HG03139 (cell line): ENCODE data around the gene PNP.

ENCODE experiments used
- ATAC-seq: cut with Tn5 transposase; IDR thresholded peaks from one replicate; pipeline ENCODE4 v1.9.1; 2021; ENCODE audit not compliant: unreplicated experiment

Gene PNP

DNA sequence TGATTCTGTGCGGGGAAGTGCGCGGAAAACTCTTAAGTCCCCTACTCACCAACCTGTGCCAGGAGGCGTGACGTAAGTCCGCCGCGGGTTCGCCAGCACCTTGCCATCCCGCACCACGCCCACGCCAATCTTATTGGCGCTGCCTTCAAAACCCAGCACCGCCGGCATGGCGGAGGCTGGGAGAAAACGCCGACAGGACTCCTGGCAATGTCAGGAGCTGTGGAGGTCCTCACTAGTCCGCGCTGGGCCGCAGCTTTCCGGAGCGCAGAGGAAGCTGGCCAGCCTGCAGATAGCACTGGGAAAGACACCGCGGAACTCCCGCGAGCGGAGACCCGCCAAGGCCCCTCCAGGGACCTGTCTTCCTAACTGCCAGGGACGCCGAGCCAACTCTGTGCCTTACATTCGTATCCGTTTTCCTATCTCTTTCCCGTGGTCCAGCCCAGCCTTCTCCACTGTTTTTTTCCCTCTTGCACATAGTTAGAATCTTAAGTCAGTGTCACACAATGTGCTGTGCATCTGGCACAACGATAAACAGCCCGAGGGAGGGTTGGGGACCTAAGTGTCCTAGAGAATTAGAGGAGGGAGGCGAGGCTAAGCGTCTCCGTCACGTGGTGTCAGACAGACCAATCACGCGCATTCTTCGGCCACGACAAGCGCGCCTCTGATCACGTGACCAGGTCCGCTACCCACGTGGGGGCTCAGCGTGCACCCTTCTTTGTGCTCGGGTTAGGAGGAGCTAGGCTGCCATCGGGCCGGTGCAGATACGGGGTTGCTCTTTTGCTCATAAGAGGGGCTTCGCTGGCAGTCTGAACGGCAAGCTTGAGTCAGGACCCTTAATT, 14.5 kb upstream of the PNP start, which contains the start of the genes APEX1 and OSGEP:
APEX1 (plus strand) TSS at position 711 of the 839 bp plus-strand sequence. CDS start 420 bp downstream, outside the sequence.
OSGEP (minus strand) TSS at position 297 of the 839 bp plus-strand sequence; CDS start at position 168, 129 bp downstream.
- peak; percentile 79 for ATAC-seq

DNA sequence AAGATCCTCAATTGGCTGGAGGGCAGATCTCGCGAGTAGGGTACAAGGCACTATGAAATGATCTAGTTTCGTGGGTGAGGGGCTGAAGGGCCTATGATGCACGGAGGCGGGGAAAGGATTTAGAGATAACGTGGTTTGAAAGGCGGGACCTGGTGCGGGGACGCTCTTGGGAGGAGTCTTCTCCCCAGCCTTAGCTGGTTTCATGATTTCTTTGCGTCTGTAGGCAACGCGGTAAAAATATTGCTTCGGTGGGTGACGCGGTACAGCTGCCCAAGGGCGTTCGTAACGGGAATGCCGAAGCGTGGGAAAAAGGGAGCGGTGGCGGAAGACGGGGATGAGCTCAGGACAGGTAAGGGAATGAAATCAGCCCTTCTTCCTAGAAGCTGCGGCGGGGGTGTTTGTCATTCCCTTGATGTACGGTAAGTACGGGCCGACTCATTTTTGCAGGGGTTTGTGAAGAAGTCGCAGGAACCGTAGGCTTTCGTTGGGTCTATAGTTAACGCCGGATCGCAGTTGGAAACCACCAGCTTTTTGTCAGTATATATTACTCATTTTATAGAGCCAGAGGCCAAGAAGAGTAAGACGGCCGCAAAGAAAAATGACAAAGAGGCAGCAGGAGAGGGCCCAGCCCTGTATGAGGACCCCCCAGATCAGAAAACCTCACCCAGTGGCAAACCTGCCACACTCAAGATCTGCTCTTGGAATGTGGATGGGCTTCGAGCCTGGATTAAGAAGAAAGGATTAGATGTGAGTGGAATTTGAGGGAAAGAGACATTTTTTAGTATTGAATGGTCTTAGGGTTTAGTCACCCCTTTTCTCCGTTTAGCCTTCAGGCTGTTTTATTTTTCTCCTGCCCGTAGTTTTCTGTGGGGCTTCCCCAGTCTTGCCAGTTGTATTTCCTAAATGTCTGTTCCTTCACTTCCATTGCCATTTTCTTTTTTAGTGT, 13.6 kb upstream of the PNP start:
- ATAC-seq = peak; percentile 34

DNA sequence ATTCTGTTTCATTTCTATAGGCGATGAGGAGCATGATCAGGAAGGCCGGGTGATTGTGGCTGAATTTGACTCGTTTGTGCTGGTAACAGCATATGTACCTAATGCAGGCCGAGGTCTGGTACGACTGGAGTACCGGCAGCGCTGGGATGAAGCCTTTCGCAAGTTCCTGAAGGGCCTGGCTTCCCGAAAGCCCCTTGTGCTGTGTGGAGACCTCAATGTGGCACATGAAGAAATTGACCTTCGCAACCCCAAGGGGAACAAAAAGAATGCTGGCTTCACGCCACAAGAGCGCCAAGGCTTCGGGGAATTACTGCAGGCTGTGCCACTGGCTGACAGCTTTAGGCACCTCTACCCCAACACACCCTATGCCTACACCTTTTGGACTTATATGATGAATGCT, 12.2 kb upstream of the PNP start:
- no peak for ATAC-seq

DNA sequence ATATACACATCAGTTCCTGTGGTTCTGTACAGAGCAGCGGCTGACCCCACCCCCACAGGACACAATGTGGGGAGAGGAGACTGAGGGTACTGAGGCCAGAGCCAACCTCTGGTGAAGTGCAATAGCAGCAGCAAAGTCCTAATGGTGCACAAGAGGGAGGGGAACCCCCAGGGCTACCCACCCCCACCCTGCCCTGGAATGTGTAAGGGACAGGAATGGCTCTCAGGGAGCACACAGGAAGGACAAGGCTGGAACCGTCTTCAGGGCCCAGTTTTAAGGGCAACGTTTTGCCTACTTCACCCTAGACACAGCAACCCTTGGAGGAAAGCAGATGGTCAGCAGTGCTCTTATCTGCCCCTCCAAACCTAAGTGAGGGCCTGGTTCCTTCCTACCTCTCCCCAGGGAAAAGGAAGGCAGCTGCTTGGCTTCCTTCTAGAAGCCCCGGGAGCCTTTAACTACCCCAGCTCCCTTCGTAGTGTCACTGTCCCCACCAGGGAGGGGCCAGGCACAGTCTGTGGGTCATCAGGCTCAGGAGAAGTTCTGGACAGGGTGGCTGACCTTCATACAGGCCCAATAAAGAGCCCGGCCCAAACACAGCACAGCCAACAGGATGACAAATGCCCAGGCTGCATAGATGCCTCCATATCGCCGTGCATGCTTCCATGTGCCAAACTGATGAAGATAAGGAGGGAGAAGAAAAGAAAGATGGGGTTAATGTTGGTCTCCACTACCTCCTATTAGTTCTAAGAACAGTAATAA, 11.0 kb upstream of the PNP start:
- no peak for ATAC-seq

DNA sequence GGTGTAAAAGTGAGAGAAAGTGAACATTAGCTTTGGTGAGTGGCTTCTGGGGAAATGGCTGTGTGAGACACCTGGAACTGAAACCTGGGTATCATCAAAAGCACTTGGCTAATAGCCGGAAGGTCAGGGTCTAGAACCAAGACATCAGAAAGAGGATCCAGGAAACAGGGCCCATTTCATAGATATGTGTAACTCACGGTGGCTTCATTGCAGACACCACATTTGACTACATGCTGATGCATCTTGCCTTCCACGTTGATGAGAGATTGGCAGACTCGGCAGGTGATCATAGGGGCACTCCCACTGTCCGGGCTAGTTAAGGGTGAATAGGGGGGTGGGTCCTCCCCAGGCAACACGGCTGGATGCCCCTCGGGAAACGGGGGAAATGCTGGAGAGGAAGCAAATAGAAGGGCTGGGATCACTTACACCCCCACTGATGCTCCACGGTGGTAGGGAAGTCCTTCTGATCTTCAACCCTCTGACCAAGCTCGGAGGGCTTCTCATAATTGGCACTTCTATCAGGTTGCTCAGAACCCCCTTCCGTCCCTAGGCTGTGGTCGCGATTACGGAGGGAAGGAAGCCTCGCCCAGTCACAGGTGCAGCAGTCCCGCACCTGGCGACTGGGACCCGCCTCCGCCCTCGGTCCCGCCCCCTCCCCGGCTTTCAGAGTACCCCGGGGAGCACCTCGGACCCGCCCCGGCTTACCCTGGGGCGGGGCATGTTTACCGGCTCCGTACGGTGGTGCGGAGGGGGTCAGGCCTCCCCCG, 8.6 kb upstream of the PNP start:
- ATAC-seq = peak; percentile 7

DNA sequence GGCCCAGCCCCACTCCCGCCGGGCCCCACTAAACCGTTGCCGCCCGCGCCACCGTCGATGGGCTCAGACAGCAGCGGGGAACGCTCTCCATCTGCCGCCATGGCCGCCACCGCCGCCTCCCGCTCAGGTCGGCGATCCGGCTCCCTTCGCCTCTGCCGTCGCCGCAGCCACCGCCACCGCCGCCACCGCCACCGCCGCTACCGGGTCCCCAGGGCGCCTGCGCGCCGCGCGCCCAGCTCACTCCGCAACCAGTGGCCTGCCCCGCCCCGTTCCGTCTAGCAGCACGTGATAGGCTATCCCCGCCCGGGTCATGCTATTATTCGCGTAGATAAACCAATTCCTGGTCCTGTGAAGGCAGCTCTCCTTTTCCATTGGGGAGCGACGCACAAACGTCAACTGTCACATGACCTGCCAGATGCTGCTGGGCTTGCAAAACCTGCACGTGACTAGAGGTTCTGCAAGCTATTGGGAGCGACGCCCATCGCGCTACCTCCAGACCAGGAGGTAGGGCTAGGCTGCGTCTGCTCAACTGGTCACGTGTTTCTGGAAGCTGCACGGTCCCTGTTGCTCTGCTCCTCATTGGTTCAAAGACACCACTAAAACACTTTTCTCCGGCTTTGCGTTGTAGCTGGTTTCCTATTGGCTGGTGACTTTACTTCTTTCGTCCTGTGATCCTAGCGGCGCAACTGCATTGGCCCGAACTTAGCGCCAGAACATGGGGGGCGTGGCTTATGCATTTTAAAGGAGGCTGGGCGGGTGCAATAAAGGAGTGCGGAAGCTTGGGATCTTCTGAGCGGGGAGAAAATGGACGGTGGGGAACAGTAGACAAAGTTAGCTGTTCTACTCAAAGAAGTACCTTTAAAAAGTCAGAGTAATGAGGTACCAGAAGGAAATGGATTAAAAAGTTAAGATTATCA, 7.7 kb upstream of the PNP start, which contains the start of gene PIP4P1:
PIP4P1 (minus strand) TSS at position 210 of the 917 bp plus-strand sequence; CDS start at position 101, 109 bp downstream.
- peak; percentile 87 for ATAC-seq

DNA sequence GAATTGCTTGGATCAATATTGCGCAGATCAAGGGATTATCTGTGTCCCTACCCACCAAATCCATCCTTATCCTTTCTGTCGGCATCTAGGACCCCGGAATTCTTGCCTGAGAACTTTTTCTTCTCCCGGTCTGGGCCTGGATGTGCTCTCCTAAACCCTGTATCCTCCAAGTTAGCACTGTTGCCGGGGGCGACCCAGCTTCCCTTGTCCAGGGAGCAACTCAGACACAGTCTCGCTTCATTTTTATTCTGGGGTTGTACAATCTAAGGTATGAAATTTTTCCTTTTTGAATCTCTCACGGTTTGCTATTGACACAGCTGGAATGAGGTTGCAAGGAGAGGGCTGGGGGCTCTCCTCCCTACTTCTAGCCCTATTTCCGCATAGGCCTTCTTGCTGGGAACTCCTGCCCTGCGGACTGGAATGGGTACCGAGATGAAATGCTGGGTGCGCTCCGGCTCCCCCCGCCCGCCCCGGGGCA, 403 bp upstream of the PNP start:
- ATAC-seq = no peak

DNA sequence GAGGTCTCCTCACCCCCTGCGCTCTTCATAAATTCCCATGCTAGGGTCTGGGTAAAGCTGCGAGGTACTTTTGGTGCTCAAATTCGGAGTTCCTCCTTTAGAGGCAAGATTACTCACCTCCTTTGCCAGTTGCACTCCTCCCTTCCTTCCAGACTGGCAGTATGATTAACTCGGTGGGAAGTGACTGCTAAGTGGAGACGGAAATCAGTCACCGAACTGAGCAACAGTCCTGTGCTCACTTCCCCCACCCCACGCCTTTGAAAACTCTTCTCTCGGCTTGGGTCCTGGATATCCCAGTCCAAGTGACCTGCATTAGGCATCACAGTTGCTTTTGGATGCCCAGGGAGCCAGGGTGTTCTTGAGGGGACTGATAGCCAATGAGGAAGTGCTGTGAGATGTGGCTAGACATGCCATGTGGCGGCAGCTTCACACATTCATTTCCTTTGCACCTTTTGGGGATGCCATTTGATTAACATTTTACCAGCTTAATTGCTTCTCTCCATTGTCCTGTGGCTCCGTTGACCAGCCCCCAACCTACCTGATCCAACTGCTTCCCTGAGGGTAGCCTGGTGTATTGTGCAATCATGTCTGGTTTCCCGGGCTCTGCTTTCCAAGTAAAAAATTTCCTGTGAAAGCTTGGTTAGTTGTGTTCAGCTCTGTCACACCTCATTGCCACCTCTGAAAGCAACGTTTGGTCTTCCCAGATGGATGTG, 840 bp downstream of the PNP start:
- ATAC-seq = peak; percentile 24

DNA sequence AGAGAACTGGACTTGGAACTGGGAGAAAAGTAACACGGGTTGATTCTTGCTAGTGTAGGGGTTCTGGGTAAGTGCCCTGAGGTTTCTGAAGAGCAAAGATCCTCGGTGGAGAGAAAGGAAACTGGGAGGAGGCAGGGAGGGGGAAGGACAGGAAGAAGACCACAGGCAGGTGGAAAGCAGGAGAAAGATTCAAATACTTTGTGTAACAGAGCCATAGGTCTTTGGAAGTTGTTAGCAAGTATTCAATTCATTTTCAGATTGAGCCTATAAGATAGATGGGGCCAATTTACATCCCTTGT, 1.3 kb downstream of the PNP start:
- no peak for ATAC-seq

DNA sequence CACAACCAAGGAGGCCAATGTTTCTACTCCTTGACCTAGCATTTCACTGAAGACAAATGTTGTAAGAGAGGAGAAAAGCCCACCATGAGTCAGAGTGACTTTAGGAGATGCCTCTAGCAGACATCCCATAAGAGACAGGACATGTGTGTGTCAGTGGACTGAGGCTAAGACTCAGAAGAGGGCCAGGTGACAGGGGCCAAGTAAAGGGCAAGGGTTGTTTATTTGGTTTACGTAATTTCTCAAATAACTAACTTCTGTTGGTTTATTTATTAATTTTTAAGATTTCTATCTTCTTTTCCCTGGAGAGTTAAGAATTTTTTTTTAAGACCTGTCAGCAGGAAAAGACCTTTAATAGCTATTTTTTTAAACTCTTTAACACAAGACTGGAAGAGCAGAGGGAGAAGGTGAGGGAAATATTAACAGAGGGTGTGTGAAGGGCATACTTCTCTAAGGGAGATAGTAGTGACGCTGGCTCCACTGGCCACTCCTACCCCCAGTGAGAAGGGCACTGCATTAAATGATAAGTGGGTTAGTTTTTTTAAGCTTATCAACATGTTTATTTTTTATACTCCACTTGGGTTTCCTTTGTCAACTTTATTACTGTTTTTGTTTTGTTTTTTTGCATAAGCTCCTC, 3.4 kb downstream of the PNP start:
- ATAC-seq = no peak

DNA sequence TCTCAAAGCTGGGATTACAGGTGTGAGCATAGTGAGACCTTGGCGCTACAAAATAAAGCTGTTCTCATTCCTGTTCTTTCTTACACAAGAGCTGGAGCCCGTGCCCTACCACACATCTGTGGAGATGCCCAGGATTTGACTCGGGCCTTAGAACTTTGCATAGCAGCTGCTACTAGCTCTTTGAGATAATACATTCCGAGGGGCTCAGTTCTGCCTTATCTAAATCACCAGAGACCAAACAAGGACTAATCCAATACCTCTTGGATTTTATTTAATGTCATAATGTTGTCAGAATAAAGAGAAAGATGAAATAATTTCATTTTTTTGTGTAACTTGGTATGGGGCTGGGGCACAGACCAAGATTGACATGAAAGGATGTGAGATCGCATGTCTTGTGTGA, 7.6 kb downstream of the PNP start:
- no peak for ATAC-seq

DNA sequence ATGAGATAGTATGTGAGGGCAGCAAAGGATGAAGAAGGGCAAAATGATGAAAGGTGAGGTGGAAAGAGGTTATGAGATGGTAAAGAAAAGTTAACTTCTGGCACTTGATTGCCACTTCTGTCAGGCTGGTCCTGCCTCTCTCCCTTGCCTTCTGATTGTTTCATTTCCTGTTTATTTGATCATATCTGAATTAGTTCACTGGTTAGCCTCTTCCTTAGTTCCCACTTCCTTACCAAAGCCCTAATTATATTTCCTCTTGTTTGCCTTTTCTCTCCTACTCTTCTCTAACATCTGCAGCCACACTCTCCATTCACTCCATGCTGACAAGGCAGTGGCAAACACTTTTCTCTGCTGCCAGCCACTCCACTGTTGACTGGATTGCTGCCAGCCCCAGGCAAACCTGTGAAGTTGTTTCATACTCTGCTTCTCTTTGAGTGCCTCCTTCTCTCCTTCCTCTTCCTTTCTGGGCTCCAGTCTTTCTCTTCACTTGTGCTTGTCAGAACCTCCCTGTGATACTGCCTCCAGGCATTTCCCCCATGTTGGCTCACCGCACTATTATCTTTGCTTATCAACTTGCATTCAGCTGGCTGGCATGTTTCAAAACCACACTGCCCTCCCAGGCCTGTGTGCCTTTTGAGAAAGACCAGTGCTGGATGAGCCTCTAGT, 8.1 kb downstream of the PNP start:
- no peak for ATAC-seq

DNA sequence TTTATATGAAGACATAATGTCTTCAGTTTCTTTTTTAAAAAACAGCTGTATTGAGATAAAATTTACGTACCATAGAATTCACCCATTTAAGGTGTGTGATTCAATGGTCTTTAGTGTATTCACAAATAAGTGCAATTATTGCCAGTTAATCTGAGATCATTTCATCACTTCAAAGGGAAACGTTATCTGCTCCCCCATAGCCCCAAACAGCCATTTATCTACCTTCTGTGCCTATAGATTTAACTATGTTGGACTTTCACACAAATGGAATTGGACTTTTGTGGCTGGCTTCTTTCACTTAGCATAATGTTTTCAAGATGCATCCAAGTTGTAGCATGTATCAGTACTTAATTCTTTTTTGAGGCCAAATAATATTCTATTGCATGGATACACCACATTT, 9.7 kb downstream of the PNP start:
- ATAC-seq = no peak

DNA sequence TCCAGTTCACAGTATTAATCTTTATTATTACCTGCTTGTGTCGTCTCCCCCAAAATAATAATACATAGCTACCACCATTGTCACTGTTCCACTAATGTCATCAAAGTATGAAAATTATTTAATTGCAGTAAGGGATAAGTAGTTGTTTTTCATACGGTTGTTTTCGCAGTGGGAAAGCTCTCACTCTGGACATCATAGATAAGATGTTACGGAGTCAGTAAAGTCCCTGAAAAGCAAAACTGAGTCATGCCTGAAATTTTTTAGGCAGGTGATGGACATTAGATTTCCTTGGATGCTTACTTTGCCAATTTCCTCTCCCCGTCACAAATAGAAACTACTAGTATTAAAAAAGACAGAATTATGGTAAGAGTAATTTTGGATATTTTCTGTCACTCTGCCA, 13.2 kb downstream of the PNP start:
- ATAC-seq = no peak

DNA sequence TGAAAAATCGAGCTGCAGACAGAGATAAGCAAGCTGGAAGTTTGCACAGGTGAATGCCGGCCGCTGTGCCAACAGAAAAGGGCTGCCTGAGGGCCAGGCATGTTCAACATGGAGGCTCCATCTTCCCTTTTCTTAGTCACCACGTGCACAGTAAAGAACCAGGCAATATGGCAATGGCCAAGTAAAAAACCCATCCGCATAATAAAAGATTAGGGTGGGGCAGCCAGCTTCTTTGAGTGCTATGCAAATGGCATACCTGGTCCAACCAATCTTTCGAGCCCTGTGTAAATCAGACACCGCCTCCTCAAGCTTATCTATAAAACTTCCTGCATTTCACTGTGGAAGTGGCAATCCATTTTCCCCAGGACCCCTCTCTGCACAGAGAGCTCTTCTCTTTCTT, 16.7 kb downstream of the PNP start:
- ATAC-seq = no peak

DNA sequence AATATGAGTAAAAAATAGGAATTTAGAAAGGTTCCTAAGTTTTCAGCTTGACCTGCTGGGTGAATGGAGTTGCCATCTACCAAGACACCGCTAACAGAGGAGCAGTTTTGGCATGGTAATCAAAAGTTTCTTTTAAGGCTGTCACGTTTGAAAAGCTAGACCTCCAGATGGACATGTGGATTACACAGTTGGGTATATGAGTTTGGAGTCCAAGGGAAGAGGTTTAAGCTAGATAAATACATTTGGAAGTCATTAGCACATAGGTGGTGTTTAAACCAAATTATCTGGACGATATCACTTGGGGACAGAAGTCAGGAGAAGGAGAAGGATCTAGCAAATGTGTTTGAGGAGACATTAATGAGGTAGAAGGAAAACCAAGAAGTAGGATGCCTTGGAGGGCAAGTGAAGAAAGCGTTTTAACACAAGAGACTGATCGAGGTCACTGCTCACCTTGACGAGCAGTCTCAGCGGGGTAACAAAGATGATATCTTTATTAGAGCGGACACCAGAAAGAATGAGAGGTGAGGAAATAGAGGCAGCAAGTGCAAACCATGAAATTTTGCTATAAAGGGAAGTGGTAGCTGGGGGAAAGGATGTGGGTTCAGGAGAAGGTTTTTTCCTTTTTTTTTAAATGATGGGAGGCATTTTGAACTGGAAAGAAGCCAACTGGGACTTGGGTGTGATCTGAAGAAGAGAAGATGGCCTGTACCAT, 17.6 kb downstream of the PNP start:
- no peak for ATAC-seq

DNA sequence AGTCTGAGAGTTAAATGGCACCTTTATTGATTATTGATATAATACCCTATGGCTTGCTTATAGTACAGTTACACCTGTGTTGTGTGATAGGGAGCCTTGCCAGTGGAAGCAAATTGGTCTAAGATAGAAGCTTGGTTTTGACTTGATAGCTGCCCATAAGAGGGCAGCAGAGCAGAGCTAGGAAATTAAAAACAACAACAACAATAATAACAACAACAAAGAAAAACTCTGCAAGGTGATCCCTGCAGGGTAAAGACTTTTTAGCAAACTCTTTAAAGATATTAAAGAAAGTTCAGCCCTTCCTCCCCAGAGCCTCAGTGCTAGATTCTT, 18.2 kb downstream of the PNP start:
- ATAC-seq = no peak
